GM19455 (cell line): ENCODE results near the gene PLPPR1.
"Not testable (repeated sequence)": the region's sequence is repeated elsewhere in the genome, so short reads cannot be mapped to it uniquely, and the experiment has no call there.

Experiments used
- ATAC-seq: cut with Tn5 transposase; IDR thresholded peaks from one replicate; pipeline ENCODE4 v1.9.1; 2021; ENCODE audit not compliant: unreplicated experiment

The PLPPR1 gene

DNA sequence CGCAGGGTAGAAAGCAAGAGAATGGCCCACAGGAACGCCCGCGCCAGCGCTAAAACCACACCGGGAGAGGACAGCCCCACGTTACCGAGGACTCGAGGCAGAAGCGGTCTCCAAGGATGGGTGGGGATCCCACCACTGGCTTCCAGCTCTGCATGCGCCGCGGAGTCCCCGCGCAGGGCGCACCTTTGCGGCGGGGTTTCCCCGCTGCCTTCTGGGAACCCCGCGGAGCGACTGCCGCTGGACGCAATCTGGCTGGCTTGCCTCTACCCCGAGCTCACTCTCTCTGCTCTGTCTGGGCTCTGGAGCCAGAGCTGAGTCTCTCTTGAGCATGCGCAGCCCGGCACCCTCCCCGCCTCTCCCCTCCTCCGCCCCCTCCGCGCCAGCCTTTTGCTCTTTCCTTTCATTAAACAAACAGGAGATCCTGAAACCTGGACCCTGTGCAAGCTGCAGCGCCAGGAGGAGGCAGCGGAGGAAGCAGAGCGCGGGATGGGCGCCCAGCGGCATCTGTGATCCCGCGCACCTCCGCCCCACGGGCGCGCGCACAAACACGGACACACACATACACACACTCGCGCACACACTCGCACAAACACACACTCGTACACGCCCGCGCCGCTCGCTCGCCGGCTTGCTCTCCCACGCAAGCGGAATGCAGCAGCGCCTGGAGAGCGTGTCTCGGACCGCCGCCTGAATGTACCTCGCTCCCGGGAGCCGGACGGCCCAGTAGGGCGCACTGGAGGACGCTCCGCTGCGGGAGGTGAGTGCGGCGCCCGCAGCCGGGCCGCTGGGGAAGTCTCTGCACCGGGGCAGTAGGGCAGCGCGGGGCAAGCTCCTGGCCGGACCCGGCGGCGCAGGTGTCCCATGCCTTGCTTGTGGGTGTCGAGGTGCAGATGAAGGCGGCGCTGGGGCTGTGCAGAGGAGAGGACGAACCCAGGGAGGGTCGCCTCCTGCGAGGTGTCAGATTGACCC, at the start of gene PLPPR1:
PLPPR1 (plus strand) TSS at position 382 of the 969 bp plus-strand sequence.
- ATAC-seq, result no peak

DNA sequence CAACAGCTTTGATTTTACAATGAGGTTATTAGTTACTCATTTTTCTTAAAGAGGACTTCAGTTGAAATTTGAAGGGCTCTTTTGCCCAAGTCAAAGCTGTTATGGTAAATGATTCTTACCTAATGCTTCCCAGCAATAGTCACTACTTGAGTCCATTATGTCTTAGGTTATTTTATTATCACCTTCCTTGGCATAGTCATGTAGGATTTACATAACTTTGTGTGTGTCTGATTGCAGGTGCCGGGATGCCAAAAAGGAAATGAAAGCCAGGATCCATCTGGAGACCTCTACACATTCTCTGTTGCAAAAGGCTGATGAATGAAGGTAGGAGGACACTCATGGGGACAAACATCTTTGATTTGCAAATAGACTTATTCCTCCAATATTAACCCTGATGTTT, 38.8 kb upstream of the PLPPR1 start:
- ATAC-seq, result no peak

DNA sequence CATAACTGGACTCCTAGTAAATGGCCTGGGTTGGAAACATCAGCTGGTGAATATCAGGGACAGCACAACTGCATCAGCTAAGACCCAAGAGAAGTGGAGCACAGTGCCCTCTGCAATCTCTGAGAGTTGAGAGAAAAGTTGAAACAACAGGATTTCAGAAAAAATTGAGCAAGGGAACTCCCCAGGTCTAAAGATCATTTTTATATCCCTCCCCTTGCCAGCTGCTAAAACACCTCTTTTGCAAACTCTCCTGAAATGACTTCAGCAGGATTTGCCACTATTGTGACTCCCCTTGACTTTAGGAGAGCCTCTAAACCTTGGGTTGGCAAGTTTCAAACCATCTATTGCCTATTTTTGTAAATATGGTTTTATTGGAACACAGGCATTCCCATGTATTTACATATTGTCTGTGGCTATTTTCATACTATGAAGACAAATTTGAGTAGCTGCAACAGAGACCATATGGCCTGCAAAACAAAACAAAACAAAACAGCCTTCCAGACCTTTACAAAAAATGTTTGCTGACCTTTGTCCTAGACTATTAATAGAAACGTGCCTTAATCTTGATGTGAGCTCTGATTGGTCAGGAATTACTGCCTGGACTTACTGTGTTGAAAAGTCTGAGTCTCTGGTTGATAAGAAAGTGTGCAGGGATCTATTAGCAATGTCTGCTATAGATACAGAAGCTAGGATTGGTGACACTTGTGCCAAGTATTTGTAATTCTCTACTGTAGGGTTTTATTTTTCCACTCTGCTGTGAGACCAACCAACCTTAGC, 37.7 kb upstream of the PLPPR1 start:
- no peak for ATAC-seq

DNA sequence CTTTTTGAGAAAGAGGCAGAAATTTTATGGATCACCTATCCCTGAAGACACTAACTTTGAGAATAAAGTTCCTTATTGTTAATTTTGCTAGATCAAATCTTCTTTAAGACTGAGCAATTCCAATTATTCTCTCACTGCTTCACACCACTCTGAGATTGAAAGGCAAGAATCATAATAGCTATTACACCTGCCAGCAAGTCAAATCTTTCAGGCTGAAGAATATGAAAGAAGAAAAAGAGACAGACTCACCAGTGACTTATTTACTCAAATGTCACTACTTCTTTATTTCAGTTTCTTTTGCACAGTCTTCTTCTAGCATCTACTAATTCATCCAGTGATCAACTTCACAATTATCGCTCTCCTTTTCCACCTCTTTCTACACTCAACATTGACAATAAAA, 35.9 kb upstream of the PLPPR1 start:
- ATAC-seq, result no peak

DNA sequence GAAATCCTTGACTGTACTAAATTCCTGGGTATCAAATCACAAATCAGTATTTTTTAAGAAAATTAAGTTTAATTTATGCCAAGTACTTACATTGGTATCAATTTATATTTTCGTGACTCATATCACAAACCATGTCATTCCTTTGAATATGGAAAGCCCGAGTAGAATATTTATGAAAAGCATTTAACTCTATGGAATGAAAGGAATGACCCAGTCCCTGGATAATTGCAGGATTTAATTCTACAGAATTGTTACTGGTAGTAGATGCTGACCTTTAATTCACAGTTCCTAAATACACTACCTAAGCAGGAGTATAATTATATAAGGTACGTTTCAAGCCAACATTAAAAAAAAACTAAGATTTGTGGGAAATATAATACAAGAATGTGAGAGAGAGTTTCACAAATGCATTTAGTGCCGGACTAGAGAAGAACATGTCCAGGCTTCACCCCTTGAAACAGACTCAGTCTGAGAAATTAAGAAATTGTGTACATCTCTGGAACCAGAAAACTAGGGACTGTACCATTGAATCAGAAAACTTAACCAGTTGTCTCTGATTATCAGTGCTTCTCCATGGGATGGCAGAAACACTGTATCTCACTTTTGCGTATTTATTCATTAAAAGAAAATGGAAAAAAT, 28.5 kb upstream of the PLPPR1 start:
- no peak for ATAC-seq

DNA sequence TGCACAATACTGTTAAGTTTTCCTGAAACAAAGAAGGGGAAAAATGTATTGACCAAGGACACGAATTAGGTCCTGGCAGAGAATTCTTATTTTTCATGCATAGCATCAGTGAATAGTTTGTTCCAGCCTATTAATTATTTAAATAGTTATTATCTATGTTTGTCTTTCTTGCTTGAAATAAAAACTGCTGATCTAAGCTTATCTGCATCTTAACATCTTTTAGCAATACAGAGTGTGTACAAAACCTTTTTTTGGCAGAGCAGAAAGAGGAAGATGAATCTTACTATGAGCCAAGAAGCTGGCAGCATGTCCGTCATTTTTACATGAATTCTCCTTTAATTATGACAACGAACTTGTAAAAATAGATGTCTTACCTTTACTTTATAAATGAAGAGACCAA, 23.3 kb upstream of the PLPPR1 start:
- no peak for ATAC-seq

DNA sequence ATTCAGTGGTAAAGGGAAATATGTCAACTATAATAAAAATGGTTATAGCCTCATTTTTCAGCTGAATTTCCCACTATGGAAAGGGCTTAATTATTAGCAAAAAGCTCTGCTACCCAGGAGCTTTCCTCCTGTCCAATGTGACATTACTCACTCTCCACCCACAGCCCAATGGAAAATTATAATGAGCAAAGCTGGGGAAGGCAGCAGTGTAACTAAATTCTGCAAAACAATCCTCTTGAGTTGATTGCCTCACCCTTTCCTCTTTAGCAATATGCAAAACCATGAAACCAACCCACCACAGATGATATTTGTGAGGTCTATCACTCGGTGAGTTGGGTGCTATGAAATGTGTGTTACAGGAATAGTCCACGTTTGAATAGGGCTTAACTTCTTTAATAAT, 14.0 kb upstream of the PLPPR1 start:
- ATAC-seq, result no peak

DNA sequence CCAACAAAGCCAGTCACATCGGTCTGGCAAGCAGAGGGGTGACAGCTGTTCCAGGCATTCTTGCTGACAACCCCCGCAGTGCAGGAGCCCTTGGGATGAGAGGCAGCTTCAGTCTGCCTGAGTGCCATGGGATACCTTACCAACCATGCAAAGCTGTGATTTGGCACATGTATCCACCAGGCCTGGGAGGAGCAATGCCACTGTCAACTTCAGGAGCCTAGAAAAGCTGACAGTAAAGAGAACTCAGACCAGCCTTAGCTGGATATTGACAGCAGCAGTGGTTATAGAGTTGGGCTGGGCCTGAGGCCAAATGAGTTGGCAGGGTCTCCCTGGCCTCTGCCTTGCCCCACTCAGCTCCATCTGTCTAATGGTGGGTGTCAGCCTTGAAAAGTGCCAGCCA, 10.1 kb upstream of the PLPPR1 start:
- ATAC-seq, result no peak

DNA sequence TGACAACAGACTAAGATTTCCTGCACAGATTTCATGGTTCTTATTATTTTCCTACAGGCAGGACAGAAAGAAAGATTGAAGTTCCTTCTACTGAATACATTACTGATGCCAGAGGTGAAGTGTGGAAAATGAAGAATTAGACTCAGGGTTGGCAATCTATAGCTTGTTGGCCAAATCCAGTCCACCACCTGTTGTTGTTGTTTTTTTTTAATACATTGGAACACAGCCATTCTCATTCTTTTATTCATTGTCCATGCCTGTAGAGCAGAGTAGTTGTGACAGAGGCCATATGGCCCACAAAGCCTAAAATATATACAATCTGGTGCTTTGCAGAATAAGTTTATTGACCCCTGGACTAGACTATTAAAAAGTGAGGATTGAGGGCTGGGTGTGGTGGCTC, 5.8 kb upstream of the PLPPR1 start:
- ATAC-seq, result no peak

DNA sequence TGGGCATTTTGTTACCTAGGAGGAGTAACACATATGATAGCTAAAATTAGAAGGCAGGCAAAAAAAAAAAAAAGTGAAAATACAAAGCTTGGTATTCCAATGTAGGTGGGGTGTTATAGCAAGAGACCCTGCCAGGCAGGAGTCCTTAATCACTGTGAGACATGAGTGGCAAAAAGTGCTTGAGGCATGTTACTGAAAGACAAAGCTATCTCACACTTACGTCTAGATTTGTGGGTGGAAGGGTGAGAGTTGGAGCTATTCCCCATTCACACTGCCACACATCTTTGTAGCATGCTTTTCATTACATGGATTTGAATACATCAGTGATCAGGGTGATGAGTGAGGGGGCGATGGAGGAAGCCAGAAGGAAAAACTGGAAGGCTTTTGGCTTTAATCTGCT, 2.6 kb upstream of the PLPPR1 start:
- no peak for ATAC-seq

DNA sequence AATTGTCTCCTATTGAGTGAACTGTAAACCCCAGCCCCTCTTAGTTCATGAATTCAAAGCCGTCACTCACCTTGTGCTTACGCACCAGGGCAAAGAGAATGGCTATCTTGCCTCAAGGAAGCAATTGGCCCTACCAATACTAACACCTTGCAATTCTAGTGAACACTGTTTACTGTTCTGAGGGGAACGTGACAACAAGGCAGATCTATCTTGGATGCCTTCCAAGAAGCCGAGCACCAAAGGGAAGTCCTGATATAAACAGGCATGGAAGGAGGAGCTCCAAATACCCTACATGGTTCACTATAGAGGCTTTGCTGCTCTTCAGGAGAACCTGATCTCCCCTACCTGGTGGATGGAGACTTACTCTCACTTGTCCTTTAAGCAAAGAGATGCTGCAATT, 1.7 kb upstream of the PLPPR1 start:
- no peak for ATAC-seq

DNA sequence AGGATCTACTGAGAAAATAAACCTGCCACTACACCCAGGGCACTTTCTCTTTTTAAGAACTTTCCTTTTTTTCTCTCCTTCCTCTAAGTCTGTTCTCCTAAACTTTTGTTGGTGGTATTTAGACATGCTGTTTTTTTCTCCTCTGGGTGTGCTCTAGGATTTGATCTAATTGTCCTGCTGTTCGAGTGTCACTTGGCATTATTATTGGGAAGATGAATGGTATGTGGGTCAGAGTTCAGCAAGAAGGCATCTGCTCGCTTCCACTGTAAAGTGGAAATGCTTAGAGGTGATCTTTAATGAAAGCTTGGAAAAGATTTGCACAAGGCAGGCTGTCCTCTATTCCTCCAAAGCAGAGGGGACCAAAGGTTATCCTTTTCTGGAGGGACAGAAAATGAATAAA, 1.3 kb upstream of the PLPPR1 start:
- ATAC-seq, result no peak

DNA sequence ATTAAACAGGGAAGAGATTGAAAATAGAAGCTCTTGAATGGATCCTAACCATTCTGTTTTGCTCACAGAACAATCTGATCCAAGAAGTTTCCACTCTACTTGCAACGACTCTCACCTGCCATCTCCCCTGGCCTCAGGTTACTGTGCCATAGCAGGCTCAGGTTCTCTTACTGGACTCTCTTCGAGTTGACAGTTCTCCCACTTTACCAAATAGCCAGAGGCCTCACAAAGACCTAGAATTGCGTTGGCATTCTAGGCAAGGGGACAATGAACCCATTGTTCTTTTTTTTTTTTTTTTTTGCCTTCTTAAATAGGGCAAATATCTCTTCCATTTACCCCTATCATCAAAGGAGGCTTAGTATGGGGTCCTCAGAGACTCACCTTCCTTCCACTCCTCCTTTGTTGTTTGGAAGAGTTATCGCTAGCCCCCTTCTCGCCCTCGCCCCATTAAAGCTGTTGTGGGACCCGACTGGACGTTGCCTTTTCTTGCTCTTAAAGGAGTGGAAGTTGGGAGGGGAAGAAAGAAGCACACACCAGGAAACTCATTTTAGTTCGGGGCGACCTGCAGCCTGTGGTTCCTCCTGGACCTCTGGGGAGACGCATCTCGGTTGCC, 688 bp upstream of the PLPPR1 start:
- no peak for ATAC-seq

DNA sequence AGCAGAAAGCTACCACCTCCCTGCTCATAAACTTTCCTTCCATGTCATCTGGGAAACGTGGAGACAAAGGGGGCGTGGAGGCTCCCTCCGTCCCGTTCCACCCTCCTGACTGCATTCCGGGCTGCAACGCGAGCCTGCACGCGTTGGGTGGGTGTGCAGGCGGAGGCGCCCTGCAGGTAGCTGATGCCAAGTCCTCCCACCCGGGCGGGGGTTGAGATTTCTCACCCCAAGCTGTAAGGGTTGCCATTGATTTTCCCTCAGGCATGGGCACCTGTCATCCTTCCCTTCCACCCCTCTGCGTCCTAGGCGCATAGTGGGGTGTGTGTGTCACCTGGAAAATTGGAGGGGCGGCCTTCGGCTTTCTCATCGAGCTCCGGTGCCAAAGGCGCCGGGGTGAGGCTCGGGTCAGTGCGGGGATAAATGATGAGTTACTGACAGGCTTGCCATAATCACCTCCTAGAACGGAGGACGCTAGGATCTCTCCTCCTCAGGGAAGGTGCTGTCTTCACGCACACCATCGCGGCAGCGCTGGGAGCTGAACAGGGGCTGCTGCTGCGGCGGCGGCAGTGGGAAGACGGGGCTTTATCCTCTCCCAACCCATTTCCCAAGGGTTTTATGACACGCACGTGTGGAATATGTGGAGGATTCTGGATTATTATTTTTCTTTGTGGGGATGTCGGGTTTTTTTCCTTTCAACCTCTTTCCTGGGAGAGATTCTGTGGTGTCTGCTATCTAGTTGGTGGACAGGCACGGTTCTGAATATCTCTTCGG, 973 bp downstream of the PLPPR1 start:
- ATAC-seq, result no peak

DNA sequence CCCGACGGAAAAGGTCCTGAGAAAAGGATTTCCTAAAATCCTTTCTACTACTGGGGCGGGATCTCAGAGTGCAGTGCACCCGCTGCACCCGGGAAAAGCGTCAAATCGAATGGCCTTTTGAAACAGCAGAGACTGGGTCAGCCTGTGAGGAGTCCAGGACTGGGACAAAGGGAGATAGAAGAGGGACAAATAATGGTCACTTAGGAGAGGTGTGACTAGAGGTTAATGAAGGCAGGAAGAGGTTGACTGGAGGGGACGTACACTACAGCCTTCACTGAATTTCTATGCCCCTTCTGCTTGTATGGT, 1.5 kb downstream of the PLPPR1 start:
- ATAC-seq, result no peak

DNA sequence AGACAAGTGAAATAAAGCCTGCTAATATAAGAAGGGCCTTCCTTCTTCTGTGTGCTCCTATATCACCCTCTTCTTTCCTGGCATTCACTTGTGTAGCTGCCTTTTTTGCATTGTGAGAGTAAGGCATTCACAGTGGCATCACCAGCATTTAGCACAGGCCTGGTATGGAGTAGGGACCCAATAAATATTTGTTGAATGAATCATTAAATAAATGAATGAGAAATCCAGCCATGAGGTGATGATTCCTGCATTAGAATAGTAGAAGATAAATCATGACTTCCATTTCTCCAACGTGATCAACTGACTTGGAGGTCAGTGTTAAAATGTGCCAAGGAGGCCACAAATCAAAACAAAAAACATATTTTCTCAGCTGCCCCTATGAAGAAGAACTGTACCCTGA, 3.9 kb downstream of the PLPPR1 start:
- ATAC-seq, result no peak

DNA sequence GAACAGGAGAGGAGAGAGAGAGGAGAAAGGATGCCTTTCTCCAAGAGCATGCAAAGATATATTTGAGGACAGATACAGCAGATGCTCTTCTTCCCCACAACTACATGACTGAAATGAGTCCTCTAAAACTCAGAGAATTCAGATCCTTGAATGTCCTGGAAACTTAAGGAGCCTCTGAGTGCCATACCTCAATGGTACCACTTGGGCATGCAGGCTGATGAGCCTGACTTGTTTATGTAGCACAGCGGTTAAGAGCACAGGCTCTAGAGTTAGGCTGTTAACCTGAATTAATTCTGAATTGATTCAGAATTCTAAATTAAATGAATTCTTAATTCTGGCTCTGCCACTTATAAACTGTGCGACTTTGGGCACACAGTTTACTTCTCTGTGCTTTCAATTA, 5.7 kb downstream of the PLPPR1 start:
- no peak for ATAC-seq

DNA sequence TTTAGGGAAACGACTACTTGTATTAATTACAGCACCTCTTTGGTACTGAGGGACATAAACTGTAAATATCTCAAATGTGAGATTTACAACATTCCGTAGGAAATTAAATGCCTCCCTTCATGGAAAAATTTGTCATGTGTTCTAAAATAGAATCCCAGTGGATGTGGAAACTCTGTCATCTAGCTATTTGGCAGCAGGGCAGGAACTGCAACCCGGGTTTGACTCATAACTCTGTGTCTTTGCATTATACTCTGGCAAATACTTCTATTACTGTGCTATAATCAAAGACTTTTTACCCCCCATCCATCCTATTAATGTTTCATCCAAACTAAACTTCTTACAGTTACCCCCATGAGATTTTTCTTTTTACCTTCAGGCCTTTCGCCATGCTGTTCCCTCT, 6.6 kb downstream of the PLPPR1 start:
- no peak for ATAC-seq

DNA sequence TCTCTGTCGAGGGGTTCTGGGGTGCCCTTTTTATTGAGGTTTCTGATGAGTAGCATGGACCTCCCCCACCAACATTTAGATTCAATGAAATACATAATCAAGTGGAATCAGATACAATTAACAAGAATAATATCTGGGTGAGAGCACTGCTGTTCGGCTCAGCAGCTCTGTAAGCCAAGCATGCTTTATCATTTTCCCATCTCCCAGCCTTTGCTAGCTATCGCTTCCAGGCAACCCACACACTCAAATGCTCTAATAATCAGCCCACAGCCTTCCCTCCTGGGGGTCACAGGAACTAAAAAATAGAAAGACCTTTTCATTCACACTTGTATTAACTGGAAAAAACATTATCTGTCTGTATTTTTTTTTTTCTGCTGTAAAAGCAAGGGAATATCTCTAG, 8.9 kb downstream of the PLPPR1 start:
- ATAC-seq, result no peak

DNA sequence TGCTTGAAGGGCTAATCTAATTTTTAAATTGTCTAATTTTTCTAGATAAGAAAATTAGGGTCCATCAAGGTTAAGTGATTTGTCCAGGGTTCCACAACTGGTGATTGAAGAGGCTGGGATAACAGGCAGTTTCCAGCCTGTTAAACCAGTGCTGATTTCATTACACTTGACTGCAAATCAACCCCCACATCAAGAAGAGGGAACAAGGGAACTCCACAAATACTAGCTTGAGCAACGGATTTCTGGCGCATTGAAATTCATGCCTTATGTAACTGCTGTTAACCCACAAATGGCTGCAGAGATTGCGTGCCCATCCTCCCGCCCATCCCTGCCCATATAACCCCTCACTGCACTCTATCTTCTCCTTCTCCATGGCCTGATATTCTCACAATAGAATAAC, 10.0 kb downstream of the PLPPR1 start:
- no peak for ATAC-seq

DNA sequence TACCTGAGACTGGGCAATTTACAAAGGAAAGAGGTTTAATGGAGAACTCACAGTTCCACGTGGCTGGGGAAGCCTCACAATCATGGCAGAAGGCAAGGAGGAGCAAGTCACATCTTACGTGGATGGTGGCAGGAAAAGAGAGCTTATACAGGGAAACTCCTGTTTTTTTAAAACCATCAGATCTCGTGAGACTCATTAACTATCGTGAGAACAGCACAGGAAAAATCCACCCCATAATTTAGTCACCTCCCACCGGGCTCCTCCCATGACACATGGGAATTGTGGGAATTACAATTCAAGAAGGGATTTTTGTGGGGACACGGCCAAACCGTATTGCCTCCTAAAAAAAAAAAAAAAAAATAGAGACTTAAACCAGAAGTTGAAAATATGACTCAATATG, 11.1 kb downstream of the PLPPR1 start:
- not testable (repeated sequence) for ATAC-seq
